HepG2 (cell line): ENCODE measurements around the gene VWA3A. TPM values are rescaled to one million over a fixed set of nuclear protein-coding genes. Genes with fewer than 3 reads are reported as not detected.

Source experiments
- DPF2 ChIP-seq: sonication (generic); formaldehyde crosslinking; IDR thresholded peaks from 2 replicates; pipeline ENCODE4 v1.4.0; 2020; ENCODE audit warnings: mild to moderate bottlenecking, low read depth, missing genetic modification reagents, borderline replicate concordance
- FOXC1 ChIP-seq: sonication (generic); formaldehyde crosslinking; IDR thresholded peaks from 2 replicates; pipeline ENCODE4 v1.8.0; 2022; ENCODE audit warnings: mild to moderate bottlenecking, missing genetic modification reagents, borderline replicate concordance
- GFI1 ChIP-seq: sonication (generic); formaldehyde crosslinking; IDR thresholded peaks from 2 replicates; pipeline ENCODE4 v1.5.0; 2020; ENCODE audit warnings: missing genetic modification reagents, mild to moderate bottlenecking, borderline replicate concordance
- HNRNPUL1 ChIP-seq: fragments of 200-400 bp; formaldehyde crosslinking; IDR thresholded peaks from 2 replicates; pipeline ENCODE4 v1.6.1; 2017; ENCODE audit warnings: low read depth, mild to moderate bottlenecking, low read length, moderate library complexity
- IKZF1 ChIP-seq: fragments of 450-650 bp; IDR thresholded peaks from 2 replicates; pipeline ENCODE4 v1.7.1; 2016
- MAZ ChIP-seq, 2 experiments: sonication (generic) in 1 of 2; formaldehyde crosslinking in 1 of 2; IDR thresholded peaks; 2 replicates each; pipeline versions ENCODE4 v1.5.0 to v1.6.1; 2012 to 2020; ENCODE audit warnings: low read depth in 2 of 2, mild to moderate bottlenecking in 2 of 2, borderline replicate concordance in 1 of 2, improper control_type of control experiment in 1 of 2, low read length in 1 of 2, missing genetic modification reagents in 1 of 2, moderate library complexity in 1 of 2
- NFYC ChIP-seq: IDR thresholded peaks from 2 replicates; pipeline ENCODE4 v1.6.1; 2016; ENCODE audit warnings: missing genetic modification reagents, missing compliant biosample characterization
- USF2 ChIP-seq, 2 experiments: sonication (generic) in 1 of 2; formaldehyde crosslinking in 1 of 2; IDR thresholded peaks; 2 replicates each; pipeline versions ENCODE4 v1.5.1 to v1.6.1; 2011 to 2020; ENCODE audit warnings: borderline replicate concordance in 1 of 2, low read depth in 1 of 2, low read length in 1 of 2, mild to moderate bottlenecking in 1 of 2, missing genetic modification reagents in 1 of 2, moderate library complexity in 1 of 2
- YEATS4 ChIP-seq: sonication (generic); formaldehyde crosslinking; IDR thresholded peaks from 2 replicates; pipeline ENCODE4 v1.4.0; 2020; ENCODE audit warnings: missing genetic modification reagents, borderline replicate concordance
- ZBTB33 ChIP-seq: sonication (generic); formaldehyde crosslinking; IDR thresholded peaks from 2 replicates; pipeline ENCODE4 v1.4.0; 2020; ENCODE audit warnings: missing genetic modification reagents
- ZFP91 ChIP-seq: sonication (generic); formaldehyde crosslinking; IDR thresholded peaks from 2 replicates; pipeline ENCODE4 v1.9.0; 2022; ENCODE audit warnings: missing genetic modification reagents, mild to moderate bottlenecking, borderline replicate concordance
- ZNF12 ChIP-seq: sonication (generic); formaldehyde crosslinking; IDR thresholded peaks from 2 replicates; pipeline ENCODE4 v1.5.0; 2020; ENCODE audit warnings: missing genetic modification reagents
- ZNF142 ChIP-seq: sonication (generic); formaldehyde crosslinking; IDR thresholded peaks from 2 replicates; pipeline ENCODE4 v1.4.0; 2020; ENCODE audit warnings: missing genetic modification reagents
- ZNF205 ChIP-seq: IDR thresholded peaks from 2 replicates; pipeline ENCODE4 v1.6.1; 2018; ENCODE audit warnings: missing biosample characterization, missing genetic modification reagents
- ZNF557 ChIP-seq: sonication (generic); formaldehyde crosslinking; IDR thresholded peaks from 2 replicates; pipeline ENCODE4 v1.4.0; 2020; ENCODE audit warnings: missing genetic modification reagents
- polyA plus RNA-seq, 8 experiments: library from polyadenylated mRNA; depleted of rRNA in 3 of 8; stranded (reverse) in 7 of 8; unstranded in 1 of 8; fragments of >200 nt; fragmentation: Illumina TruSeq in 4 of 8; extraction: Trizol in 4 of 8; gene quantifications; 2 replicates each; pipeline versions ENCODE4 v1.2.1 to v1.2.3, GENCODE V29; 2011 to 2016; ENCODE audit warnings: low read depth in 4 of 8, missing spikeins in 1 of 8, mixed read lengths in 1 of 8; ENCODE audit not compliant: insufficient read depth in 1 of 8
- total RNA-seq, 5 experiments: library from RNA; depleted of rRNA; stranded (reverse); fragments of >200 nt; fragmentation: Illumina TruSeq; extraction: Trizol; gene quantifications; 2 replicates each; pipeline ENCODE4 v1.2.3, GENCODE V29; 2016; ENCODE audit warnings: low read depth in 1 of 5

The VWA3A gene
- total and polyA plus RNA-seq, 2 of the 13 experiments (the other 11 are each of a cell fraction or from before 2014, with no cell fraction given): 0.03 to 0.07 TPM

- TF ChIP-seq ZNF142 (CRISPR knock-in tag) (0 out of 2 replicates have a peak, but pooled peaks have one; percentile 57), FOXC1 (CRISPR knock-in tag) (peak; percentile 75; the same call in 1 of the 2 replicates), MAZ (IDR thresholded peaks at IDR 0.05; ENCODE audit: borderline replicate concordance, low read depth, low read length) (no peak; the same call in 1 of the 2 replicates), MAZ (CRISPR knock-in tag; IDR thresholded peaks at IDR 0.05; ENCODE audit: low read depth) (peak; percentile 86; the same call in 1 of the 2 replicates), ZFP91 (0 out of 2 replicates have a peak, but pooled peaks have one; percentile 45), ZNF12 (CRISPR knock-in tag) (no peak; the same call in 1 of the 2 replicates), USF2 (IDR thresholded peaks at IDR 0.05; ENCODE audit: low read depth, low read length) (peak; percentile 89), USF2 (CRISPR knock-in tag; IDR thresholded peaks at IDR 0.05; ENCODE audit: borderline replicate concordance) (peak; percentile 94), GFI1 (CRISPR knock-in tag) (no peak; the same call in 1 of the 2 replicates), NFYC (CRISPR knock-in tag) (peak; percentile 76), ZBTB33 (CRISPR knock-in tag) (peak; percentile 66; the same call in 1 of the 2 replicates), DPF2 (CRISPR knock-in tag) (peak; percentile 16; the same call in 1 of the 2 replicates), ZNF205 (CRISPR knock-in tag) (peak; percentile 93), YEATS4 (CRISPR knock-in tag) (peak; percentile 93; the same call in 1 of the 2 replicates), ZNF557 (peak; percentile 83), IKZF1 (no peak), HNRNPUL1 (no peak)
Observed at GRCh38 chr16:22192261-22193062, 100.1 kb downstream of the VWA3A start (continued).
